Fibroblast of mammary gland (primary cell): ENCODE data around the gene ARMC10.

Experiments used
- DNase-seq: peaks from one replicate; pipeline ENCODE4 v3.0.0-alpha.2; 2010; ENCODE audit warnings: low read depth
- H3K4me3 ChIP-seq: 2 replicates; pipeline ENCODE4 v1.5.1; 2011; ENCODE audit warnings: low read depth, mild to moderate bottlenecking, low read length, moderate library complexity; ENCODE audit not compliant: control insufficient read depth
- CTCF ChIP-seq: conservative IDR thresholded peaks from 2 replicates; pipeline ENCODE4 v1.5.1; 2011; ENCODE audit warnings: low read depth, low read length, inconsistent platforms; ENCODE audit not compliant: control insufficient read depth, insufficient read depth

ARMC10 gene

GRCh38 chr7:103123529-103123928, 48.6 kb downstream of the ARMC10 start:
- no peak for TF ChIP-seq CTCF
- H3K4me3 ChIP-seq = no peak overlapping the region
- DNase-seq = no peak

GRCh38 chr7:103124429-103124979, 49.6 kb downstream of the ARMC10 start:
- no peak for TF ChIP-seq CTCF
- DNase-seq = no peak
- no peak overlapping the region for H3K4me3 ChIP-seq

- no peak for DNase-seq
- TF ChIP-seq CTCF = no peak
- H3K4me3 ChIP-seq = no peak overlapping the region
Measured at GRCh38 chr7:103127006-103127405, 52.1 kb downstream of the ARMC10 start.

- DNase-seq = no peak
- no peak overlapping the region for H3K4me3 ChIP-seq
- TF ChIP-seq CTCF = no peak
Measured at GRCh38 chr7:103129702-103130549, 55.0 kb downstream of the ARMC10 start.

- no peak for TF ChIP-seq CTCF
- DNase-seq = no peak
- H3K4me3 ChIP-seq = no peak overlapping the region
Measured at GRCh38 chr7:103130901-103131624, 56.1 kb downstream of the ARMC10 start.

GRCh38 chr7:103132995-103133688, 58.2 kb downstream of the ARMC10 start:
- TF ChIP-seq CTCF = no peak
- no peak for DNase-seq

More at GRCh38 chr7:103132995-103133688, 58.2 kb downstream of the ARMC10 start:
- H3K4me3 ChIP-seq = no peak overlapping the region
